HEK293 (cell line): ENCODE data around the gene HOXD9.

Experiments
- BCL11B ChIP-seq: fragments of 450-650 bp; formaldehyde crosslinking; IDR thresholded peaks from 2 replicates; pipeline ENCODE4 v1.5.1; 2016; ENCODE audit warnings: low read depth, missing biosample characterization, missing genetic modification characterization
- KLF7 ChIP-seq: fragments of 450-650 bp; formaldehyde crosslinking; IDR thresholded peaks from 2 replicates; pipeline ENCODE4 v1.5.1; 2016; ENCODE audit warnings: missing biosample characterization, missing genetic modification characterization, borderline replicate concordance
- PRDM1 ChIP-seq: fragments of 450-650 bp; formaldehyde crosslinking; IDR thresholded peaks from 2 replicates; pipeline ENCODE4; 2016; ENCODE audit warnings: missing biosample characterization, missing genetic modification characterization
- YY2 ChIP-seq: fragments of 450-650 bp; formaldehyde crosslinking; IDR thresholded peaks from 2 replicates; pipeline ENCODE4 v1.5.1; 2016; ENCODE audit warnings: missing biosample characterization, missing genetic modification characterization
- ZFP37 ChIP-seq: fragments of 450-650 bp; formaldehyde crosslinking; IDR thresholded peaks from 2 replicates; pipeline ENCODE4 v1.5.1; 2016; ENCODE audit warnings: missing biosample characterization, missing genetic modification characterization
- ZNF157 ChIP-seq: fragments of 450-650 bp; formaldehyde crosslinking; IDR thresholded peaks from 2 replicates; pipeline ENCODE4 v1.5.1; 2016; ENCODE audit warnings: missing biosample characterization, missing genetic modification characterization
- ZNF169 ChIP-seq: fragments of 450-650 bp; formaldehyde crosslinking; IDR thresholded peaks from 2 replicates; pipeline ENCODE4 v1.5.1; 2016; ENCODE audit warnings: missing biosample characterization, missing genetic modification characterization
- ZNF214 ChIP-seq: fragments of 450-650 bp; formaldehyde crosslinking; IDR thresholded peaks from 2 replicates; pipeline ENCODE4 v1.5.1; 2017; ENCODE audit warnings: missing biosample characterization, mild to moderate bottlenecking, missing genetic modification characterization, borderline replicate concordance
- ZNF366 ChIP-seq: fragments of 450-650 bp; formaldehyde crosslinking; conservative IDR thresholded peaks from 2 replicates; pipeline ENCODE4 v1.5.1; 2016; ENCODE audit warnings: missing biosample characterization, missing genetic modification characterization
- ZNF423 ChIP-seq: fragments of 450-650 bp; formaldehyde crosslinking; IDR thresholded peaks from 2 replicates; pipeline ENCODE4 v1.5.1; 2016; ENCODE audit warnings: missing biosample characterization, missing genetic modification characterization
- ZNF433 ChIP-seq: fragments of 450-650 bp; formaldehyde crosslinking; IDR thresholded peaks from 2 replicates; pipeline ENCODE4 v1.5.1; 2016; ENCODE audit warnings: missing biosample characterization, missing genetic modification characterization, low read depth
- ZNF585B ChIP-seq: fragments of 450-650 bp; formaldehyde crosslinking; IDR thresholded peaks from 2 replicates; pipeline ENCODE4 v1.5.1; 2016; ENCODE audit warnings: missing biosample characterization, missing genetic modification characterization
- ZNF610 ChIP-seq: fragments of 450-650 bp; formaldehyde crosslinking; IDR thresholded peaks from 2 replicates; pipeline ENCODE4 v1.5.1; 2016; ENCODE audit warnings: missing biosample characterization, missing genetic modification characterization, borderline replicate concordance
- TF ChIP-seq, protein P1 (sequence below): fragments of 450-650 bp; formaldehyde crosslinking; IDR thresholded peaks from 2 replicates; pipeline ENCODE4 v1.5.1; 2016; ENCODE audit warnings: missing biosample characterization, missing genetic modification characterization, borderline replicate concordance
- TF ChIP-seq, protein P2 (sequence below): fragments of 450-650 bp; formaldehyde crosslinking; IDR thresholded peaks from 2 replicates; pipeline ENCODE4 v1.5.1; 2016; ENCODE audit warnings: missing biosample characterization, missing genetic modification characterization
- TF ChIP-seq, protein P3 (sequence below): fragments of 450-650 bp; formaldehyde crosslinking; IDR thresholded peaks from 2 replicates; pipeline ENCODE4 v1.5.1; 2016; ENCODE audit warnings: missing biosample characterization, missing genetic modification characterization

The HOXD9 gene

DNA sequence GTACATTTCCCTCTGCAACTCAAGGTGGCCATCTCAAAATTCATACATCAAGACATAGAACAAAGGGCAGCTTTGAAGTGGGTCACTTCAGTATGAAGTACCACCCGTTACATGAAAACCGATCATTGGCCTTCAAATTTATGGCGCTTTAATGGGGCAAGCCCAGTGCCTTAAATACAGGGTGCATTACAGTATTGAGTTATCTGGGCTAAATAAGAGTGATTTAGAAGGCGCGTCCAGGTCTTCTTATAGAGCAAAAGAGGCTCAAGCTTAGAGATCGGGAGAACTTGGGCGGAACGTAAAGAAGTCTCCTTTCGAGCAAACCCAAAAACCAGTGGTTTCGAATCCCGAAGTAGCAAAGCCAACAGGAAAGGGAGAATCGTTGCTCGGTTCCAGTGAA is 41.7 kb downstream of the HOXD9 start (continued):
- TF ChIP-seq, protein P1, sequence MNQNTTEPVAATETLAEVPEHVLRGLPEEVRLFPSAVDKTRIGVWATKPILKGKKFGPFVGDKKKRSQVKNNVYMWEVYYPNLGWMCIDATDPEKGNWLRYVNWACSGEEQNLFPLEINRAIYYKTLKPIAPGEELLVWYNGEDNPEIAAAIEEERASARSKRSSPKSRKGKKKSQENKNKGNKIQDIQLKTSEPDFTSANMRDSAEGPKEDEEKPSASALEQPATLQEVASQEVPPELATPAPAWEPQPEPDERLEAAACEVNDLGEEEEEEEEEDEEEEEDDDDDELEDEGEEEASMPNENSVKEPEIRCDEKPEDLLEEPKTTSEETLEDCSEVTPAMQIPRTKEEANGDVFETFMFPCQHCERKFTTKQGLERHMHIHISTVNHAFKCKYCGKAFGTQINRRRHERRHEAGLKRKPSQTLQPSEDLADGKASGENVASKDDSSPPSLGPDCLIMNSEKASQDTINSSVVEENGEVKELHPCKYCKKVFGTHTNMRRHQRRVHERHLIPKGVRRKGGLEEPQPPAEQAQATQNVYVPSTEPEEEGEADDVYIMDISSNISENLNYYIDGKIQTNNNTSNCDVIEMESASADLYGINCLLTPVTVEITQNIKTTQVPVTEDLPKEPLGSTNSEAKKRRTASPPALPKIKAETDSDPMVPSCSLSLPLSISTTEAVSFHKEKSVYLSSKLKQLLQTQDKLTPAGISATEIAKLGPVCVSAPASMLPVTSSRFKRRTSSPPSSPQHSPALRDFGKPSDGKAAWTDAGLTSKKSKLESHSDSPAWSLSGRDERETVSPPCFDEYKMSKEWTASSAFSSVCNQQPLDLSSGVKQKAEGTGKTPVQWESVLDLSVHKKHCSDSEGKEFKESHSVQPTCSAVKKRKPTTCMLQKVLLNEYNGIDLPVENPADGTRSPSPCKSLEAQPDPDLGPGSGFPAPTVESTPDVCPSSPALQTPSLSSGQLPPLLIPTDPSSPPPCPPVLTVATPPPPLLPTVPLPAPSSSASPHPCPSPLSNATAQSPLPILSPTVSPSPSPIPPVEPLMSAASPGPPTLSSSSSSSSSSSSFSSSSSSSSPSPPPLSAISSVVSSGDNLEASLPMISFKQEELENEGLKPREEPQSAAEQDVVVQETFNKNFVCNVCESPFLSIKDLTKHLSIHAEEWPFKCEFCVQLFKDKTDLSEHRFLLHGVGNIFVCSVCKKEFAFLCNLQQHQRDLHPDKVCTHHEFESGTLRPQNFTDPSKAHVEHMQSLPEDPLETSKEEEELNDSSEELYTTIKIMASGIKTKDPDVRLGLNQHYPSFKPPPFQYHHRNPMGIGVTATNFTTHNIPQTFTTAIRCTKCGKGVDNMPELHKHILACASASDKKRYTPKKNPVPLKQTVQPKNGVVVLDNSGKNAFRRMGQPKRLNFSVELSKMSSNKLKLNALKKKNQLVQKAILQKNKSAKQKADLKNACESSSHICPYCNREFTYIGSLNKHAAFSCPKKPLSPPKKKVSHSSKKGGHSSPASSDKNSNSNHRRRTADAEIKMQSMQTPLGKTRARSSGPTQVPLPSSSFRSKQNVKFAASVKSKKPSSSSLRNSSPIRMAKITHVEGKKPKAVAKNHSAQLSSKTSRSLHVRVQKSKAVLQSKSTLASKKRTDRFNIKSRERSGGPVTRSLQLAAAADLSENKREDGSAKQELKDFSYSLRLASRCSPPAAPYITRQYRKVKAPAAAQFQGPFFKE (tag by site-specific recombination) = no peak
- TF ChIP-seq, protein P2, sequence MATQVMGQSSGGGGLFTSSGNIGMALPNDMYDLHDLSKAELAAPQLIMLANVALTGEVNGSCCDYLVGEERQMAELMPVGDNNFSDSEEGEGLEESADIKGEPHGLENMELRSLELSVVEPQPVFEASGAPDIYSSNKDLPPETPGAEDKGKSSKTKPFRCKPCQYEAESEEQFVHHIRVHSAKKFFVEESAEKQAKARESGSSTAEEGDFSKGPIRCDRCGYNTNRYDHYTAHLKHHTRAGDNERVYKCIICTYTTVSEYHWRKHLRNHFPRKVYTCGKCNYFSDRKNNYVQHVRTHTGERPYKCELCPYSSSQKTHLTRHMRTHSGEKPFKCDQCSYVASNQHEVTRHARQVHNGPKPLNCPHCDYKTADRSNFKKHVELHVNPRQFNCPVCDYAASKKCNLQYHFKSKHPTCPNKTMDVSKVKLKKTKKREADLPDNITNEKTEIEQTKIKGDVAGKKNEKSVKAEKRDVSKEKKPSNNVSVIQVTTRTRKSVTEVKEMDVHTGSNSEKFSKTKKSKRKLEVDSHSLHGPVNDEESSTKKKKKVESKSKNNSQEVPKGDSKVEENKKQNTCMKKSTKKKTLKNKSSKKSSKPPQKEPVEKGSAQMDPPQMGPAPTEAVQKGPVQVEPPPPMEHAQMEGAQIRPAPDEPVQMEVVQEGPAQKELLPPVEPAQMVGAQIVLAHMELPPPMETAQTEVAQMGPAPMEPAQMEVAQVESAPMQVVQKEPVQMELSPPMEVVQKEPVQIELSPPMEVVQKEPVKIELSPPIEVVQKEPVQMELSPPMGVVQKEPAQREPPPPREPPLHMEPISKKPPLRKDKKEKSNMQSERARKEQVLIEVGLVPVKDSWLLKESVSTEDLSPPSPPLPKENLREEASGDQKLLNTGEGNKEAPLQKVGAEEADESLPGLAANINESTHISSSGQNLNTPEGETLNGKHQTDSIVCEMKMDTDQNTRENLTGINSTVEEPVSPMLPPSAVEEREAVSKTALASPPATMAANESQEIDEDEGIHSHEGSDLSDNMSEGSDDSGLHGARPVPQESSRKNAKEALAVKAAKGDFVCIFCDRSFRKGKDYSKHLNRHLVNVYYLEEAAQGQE = no peak
- TF ChIP-seq KLF7 (tag by site-specific recombination) = no peak
- TF ChIP-seq ZNF585B = no peak
- no peak for TF ChIP-seq ZNF169
- TF ChIP-seq, protein P3, sequence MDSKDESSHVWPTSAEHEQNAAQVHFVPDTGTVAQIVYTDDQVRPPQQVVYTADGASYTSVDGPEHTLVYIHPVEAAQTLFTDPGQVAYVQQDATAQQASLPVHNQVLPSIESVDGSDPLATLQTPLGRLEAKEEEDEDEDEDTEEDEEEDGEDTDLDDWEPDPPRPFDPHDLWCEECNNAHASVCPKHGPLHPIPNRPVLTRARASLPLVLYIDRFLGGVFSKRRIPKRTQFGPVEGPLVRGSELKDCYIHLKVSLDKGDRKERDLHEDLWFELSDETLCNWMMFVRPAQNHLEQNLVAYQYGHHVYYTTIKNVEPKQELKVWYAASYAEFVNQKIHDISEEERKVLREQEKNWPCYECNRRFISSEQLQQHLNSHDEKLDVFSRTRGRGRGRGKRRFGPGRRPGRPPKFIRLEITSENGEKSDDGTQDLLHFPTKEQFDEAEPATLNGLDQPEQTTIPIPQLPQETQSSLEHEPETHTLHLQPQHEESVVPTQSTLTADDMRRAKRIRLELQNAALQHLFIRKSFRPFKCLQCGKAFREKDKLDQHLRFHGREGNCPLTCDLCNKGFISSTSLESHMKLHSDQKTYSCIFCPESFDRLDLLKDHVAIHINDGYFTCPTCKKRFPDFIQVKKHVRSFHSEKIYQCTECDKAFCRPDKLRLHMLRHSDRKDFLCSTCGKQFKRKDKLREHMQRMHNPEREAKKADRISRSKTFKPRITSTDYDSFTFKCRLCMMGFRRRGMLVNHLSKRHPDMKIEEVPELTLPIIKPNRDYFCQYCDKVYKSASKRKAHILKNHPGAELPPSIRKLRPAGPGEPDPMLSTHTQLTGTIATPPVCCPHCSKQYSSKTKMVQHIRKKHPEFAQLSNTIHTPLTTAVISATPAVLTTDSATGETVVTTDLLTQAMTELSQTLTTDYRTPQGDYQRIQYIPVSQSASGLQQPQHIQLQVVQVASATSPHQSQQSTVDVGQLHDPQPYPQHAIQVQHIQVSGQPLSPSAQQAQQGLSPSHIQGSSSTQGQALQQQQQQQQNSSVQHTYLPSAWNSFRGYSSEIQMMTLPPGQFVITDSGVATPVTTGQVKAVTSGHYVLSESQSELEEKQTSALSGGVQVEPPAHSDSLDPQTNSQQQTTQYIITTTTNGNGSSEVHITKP (tag by site-specific recombination) = no peak
- no peak for TF ChIP-seq PRDM1 (tag by site-specific recombination)
- TF ChIP-seq ZNF157 = no peak
- no peak for TF ChIP-seq YY2 (tag by site-specific recombination)
- TF ChIP-seq ZNF366 (tag by site-specific recombination) = no peak
- no peak for TF ChIP-seq ZNF610 (tag by site-specific recombination)
- TF ChIP-seq ZFP37 (tag by site-specific recombination) = no peak
- no peak for TF ChIP-seq ZNF433 (tag by site-specific recombination)
- no peak for TF ChIP-seq ZNF423 (tag by site-specific recombination)
- TF ChIP-seq BCL11B = no peak
- TF ChIP-seq ZNF214 = no peak
- TF ChIP-seq, all 188 proteins: peak for 0
